Measurements from ENCODE around the gene QRFP.

The QRFP gene

GRCh38 chr9:130890870-130891687 lies 5.5 kb downstream of the QRFP start:
- no peak for DNase-seq (ENCODE audit: low spot score)

- no peak for DNase-seq (ENCODE audit: low spot score)
Observed at GRCh38 chr9:130890124-130890523, 6.5 kb downstream of the QRFP start.

GRCh38 chr9:130888146-130888885 lies 8.3 kb downstream of the QRFP start:
- no peak for DNase-seq (ENCODE audit: low spot score)

- no peak for DNase-seq (ENCODE audit: low spot score)
Observed at GRCh38 chr9:130887494-130888144, 9.0 kb downstream of the QRFP start.

- DNase-seq (ENCODE audit: low spot score): no peak
Observed at GRCh38 chr9:130886981-130887380, 9.6 kb downstream of the QRFP start.

GRCh38 chr9:130885484-130886375 lies 10.9 kb downstream of the QRFP start:
- no peak for DNase-seq (ENCODE audit: low spot score)

GRCh38 chr9:130884542-130885483 lies 11.8 kb downstream of the QRFP start:
- DNase-seq (ENCODE audit: low spot score): no peak

- no peak for DNase-seq (ENCODE audit: low spot score)
Observed at GRCh38 chr9:130884111-130884531, 12.5 kb downstream of the QRFP start.

GRCh38 chr9:130883479-130883878 lies 13.1 kb downstream of the QRFP start:
- no peak for DNase-seq (ENCODE audit: low spot score)

- no peak for DNase-seq (ENCODE audit: low spot score)
Observed at GRCh38 chr9:130882696-130883225, 13.9 kb downstream of the QRFP start.

GRCh38 chr9:130881516-130881915 lies 15.1 kb downstream of the QRFP start:
- DNase-seq (ENCODE audit: low spot score): no peak

- no peak for DNase-seq (ENCODE audit: low spot score)
Observed at GRCh38 chr9:130880599-130881220, 15.9 kb downstream of the QRFP start.

GRCh38 chr9:130879863-130880411 lies 16.7 kb downstream of the QRFP start:
- no peak for DNase-seq (ENCODE audit: low spot score)

- no peak for DNase-seq (ENCODE audit: low spot score)
Observed at GRCh38 chr9:130878295-130878694, 18.3 kb downstream of the QRFP start.

GRCh38 chr9:130877300-130877699 lies 19.3 kb downstream of the QRFP start:
- DNase-seq (ENCODE audit: low spot score): no peak

- no peak for DNase-seq (ENCODE audit: low spot score)
Observed at GRCh38 chr9:130874783-130875182, 21.8 kb downstream of the QRFP start.

GRCh38 chr9:130873966-130874365 lies 22.6 kb downstream of the QRFP start:
- DNase-seq (ENCODE audit: low spot score): no peak

- no peak for DNase-seq (ENCODE audit: low spot score)
Observed at GRCh38 chr9:130872912-130873503, 23.6 kb downstream of the QRFP start.

GRCh38 chr9:130872508-130872907 lies 24.1 kb downstream of the QRFP start:
- no peak for DNase-seq (ENCODE audit: low spot score)

Measured in D341Med (cell line).